Brain pericyte (primary cell): ENCODE results near the gene PHF21A.

Experiments used
- DNase-seq: peaks from one replicate; pipeline ENCODE4 v3.0.0-alpha.2; 2012; ENCODE audit warnings: low read depth, low spot score

PHF21A gene

DNA sequence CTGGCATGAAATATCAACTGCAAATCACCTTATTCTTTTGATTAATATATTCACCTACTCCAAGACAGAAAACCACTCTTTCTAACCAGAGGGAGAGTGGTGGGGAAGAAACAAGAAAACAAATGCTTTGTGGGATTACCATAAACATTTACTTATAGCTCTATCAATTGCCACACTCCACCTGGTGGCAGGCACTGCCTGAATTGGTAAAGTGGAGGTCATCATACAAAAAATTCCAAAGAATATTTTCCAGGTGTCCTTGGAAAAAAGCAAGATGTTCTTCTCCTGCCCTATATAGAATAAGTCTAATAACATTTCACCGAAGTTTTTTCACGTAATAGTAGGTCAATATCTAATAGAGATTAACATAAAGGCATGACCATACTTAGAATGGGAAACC lies 45.3 kb downstream of the PHF21A start:
- DNase-seq = no peak

DNA sequence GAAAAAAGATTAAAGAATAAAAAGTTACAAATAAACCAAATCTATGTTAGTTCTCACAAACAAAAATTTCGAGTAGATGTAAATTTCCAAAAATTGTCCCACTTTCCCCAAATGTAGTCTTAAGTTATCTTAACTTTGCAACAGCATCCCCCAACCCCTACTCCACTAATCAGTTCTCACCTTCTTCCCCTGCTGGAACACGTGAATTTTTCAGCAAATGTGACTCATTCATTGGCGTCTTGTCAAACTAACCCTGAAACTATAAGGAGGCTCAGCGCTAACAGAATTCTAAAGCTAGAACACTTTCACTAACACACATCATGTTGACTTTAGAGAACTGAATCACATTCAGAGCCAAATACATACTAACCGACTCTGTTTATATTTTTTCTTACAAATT lies 46.1 kb downstream of the PHF21A start:
- no peak for DNase-seq

DNA sequence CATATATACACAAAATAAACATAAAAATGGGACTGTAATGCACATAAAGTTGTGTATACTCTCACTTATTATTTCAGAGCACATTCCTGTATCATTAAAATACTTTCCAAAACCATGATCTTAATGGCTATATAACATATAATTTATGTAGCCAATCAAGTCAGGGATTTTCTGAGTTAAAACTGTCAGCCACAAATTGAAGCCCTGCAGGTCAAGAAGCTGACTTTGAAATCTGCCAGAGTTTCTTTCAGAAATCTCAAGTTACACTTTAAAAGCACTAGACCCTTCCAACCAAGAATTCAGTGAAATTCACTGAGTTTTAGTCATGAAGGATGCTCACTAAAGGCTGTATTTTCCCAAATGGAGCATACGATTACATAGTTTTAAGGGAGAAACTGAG lies 47.6 kb downstream of the PHF21A start:
- no peak for DNase-seq

DNA sequence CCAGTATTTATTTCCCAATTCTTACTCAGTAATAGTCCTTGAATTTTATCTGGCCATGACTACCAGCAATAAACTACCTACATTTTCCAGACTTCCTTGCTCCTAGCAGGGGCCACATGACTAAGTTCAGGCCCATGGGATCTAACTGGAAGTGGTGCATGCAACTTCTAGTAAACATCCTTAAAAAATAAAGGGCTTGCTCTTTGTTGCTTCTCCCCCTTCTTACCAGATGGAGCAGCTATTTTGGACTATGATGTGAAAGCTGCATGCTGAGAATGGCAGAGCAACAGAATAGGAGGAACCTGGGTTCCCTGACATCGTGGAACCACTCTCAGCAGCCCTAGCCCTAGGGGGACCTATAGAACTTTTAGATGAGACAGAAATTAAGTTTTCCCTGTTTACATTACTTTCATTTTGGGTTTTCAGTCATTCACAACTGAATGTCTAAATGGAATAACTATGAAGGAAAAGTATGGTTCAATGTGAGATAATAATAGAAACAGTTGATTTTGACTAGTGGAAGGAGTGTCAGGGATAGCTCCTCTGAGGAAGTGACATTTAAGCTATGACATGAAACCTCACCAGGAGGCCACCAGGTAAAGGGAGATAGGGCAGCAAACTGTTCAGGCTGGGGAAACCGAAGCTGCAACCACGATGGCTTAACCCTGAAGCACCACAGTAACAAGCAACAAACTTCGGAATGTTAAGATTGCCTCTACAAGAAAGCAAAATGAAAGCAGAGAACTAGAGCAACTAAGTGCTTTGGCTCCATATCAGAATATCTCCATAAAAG lies 48.9 kb downstream of the PHF21A start:
- DNase-seq = no peak

DNA sequence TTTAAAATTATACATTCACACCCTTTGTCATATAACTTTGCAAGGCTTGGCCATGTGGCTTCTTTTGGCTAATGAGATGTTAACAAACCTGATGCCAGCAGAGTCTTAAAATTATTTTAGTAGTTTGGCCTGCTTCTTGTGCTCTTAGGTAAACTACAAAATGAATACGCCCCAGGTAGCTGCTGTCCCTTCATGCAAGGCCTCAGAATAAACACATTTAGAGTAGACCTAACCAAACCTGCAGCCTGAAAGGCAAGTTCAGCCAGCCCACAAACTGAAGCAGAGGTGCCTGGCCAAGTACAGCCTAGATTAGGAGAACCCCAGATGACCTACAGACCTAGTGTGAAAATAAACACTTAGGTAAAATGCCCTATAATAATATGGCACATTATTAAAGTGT lies 50.2 kb downstream of the PHF21A start:
- DNase-seq = no peak

DNA sequence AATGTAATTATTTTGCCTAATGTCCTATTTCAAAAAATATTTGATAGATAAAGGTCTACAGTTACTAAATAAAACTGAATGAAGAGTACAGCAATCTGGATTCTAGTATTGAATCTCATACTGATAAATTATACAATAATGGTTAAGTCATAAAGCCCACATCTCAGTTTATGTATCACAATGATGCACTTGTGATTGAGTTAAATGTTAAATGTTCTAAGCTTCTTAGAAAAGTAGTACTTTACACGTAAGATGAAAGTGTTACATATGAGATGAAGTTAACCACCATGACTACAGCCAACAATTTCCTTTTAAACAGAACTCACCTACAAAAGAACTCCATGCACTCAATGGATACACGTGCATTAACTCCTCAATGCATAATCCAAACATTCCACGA lies 51.7 kb downstream of the PHF21A start:
- no peak for DNase-seq

DNA sequence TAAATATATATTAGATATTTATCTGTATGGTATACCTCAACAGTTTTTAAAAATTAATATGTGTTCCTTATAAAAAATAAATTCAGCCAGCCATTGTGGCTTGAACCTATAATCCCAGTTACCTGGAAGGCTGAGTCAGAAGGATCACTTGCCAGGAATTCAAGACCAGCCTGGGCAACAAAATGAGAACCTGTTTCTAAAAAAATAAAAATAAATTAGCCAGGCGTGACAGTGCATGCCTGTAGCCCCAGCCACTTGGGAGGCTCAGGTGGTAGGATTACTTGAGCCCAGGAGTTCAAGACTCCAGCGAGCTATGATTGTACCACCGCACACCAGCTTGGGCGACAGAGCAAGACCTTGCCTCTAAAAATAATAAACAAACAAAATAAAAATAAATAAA lies 54.9 kb downstream of the PHF21A start:
- no peak for DNase-seq

DNA sequence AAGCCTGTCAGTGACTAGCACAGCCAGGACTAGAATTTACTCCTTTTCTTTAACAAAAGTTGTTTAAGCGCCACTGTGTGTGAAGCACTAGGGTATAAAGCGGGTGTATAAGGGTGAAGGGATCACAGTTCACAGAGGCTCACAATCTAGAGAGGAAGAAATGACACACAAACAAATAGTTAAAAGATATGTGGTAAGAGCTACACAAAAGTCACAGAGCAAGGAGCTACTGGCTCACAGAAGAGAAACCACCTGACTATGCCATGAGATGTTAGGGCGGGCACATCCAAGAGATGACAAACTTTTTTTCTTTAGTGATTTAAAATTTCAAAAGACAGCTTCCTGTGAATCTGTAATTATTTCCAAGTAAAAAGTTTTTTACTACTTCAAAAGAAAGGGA lies 55.6 kb downstream of the PHF21A start:
- no peak for DNase-seq

DNA sequence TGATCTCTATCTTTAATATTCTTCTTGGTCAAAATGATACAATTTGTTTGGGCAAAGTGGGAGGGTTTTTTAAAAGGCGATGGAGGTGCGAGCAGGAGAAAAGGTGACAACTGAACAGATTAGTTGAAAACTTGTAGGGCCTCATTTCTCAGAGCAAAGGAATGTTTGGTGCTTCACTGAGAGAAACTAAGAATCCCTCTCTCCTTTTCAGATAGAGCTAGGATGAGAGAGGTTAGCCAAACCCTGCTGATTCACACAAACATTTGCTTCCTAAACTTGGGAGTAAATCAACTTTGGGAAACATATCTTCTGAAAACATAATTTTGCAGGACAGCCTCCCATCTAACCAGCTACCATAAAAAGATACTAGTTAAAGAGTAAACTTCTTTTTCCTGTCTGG lies 57.0 kb downstream of the PHF21A start:
- DNase-seq = no peak

DNA sequence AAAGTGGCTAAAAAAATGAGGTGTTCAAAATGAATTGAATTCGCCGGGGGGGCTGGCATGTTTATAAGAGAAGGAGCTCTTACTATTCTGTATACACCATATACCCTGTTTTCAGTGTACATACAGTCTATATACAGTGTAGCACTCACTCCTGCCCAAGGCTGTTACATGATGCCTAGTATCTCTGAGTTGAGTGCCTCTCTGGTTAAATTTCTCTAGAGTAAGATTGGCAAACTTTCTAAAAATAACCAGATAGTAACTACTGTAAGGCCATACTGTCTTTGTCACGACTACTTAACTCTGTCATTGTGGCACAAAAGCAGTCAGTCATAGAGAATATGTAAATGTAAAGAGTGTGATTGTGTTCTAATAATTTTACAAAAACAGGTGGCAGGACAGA lies 58.1 kb downstream of the PHF21A start:
- no peak for DNase-seq

DNA sequence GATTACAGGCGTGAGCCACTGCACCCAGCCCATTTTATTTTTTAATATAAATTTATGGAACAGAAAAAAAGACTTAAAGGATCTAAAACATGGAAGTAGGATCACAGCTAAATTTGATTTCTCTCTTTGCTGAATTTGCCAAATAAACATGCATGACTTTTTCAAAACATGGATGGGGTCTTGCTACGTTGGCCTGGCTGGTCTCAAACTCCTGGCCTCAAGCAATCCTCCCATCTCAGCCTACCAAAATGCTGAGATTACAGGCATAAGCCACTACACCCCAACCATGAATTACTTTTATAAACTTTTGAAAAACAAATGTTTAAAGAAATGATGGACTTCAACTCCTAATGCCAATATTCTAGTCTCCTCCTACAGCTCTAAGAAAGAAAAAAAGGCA lies 61.2 kb downstream of the PHF21A start:
- DNase-seq = no peak

DNA sequence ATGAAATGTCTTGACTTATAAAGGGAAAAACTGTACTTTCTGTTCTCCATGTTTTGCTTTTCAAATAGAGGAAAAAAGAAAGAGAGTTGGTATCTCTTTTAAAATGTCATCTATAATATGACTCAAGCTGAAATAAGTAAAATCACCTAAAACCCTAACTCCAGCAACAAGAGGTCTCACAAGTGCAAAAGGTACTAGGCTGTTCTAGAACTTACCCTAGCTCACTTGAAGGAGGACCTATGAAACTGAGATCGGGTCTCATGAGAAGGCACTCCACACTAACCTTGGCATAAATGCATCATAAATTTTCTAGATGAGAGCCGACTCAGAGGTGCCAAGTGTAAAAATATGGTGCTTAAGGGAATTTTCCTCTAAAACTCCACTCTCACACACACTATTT lies 63.8 kb downstream of the PHF21A start:
- DNase-seq = no peak

DNA sequence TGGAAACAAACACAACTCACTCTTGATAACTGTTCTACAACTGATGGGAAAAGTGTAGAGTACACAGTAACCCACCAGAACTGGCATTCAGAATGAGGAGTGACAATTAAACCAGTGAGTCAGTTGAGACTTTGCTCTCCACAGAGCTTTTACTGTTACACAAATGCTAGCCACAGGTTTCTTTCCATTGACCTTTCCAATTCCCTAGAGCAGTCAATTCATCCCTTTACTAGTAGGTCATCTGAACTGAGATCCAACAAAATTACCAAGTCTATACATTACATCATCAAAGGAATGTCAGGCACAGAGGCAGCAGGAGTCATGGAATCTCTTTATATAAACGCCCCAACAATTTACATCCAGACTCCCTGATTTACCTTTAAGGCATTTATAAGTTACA lies 65.9 kb downstream of the PHF21A start:
- no peak for DNase-seq

DNA sequence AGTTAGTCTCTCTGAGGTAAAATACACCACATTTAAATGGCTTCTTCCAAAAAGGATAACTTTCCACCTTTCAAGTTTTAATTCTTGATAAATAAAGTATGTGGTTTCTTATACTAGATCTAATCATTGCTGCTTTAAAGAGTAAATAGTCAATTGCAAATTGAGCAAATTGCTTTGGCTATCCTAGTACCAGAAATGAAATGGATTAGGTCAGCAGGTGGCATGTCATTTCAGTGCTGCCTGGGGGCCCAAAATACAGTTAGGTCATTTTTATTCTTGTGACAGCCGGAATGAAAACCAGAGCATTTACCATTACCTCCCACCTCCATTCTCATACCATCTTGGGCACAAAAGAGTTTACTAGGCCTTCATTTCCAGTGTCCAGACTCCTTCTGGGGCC lies 70.2 kb downstream of the PHF21A start:
- DNase-seq = no peak

DNA sequence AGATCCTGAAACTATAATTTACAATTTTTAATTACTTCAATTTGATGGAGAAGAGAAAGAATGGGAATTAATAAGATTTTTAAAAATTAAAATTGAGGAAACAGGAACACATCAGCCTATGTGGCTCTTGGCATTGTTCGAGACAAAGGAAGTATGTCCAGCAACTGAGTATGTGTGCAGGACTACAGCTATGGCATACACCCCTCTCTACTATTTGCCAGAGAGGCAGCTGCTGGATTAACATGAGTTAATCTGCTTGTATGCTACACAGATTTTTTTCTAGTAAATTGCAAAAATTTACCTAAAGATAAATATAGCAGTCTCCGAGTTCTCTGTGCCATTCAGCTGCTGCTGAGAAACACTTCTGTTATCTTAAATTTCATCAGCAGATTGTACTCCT lies 70.6 kb downstream of the PHF21A start:
- no peak for DNase-seq

DNA sequence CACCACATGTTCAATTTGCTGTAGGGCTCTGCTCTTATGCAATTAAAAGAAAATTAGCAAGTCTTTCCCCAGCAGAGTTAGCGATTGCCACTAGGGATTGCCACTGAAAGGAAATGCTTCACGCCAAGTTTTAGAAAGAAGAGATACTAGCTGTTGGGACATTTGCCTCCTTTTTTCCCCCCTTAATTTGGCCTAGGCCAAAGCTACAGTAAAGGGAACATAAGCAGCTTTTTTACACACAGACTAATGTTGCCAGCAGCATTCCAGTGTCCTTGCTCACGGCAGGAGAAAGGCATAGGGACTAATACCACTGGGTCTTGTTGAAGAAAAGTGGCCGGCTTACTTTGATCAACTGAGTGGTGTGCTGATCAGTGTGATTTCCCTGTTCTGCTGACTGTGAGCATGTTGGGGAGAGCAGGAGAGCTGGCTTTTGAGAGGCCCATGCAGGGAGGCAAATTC lies 71.2 kb downstream of the PHF21A start:
- DNase-seq = peak; percentile 17

DNA sequence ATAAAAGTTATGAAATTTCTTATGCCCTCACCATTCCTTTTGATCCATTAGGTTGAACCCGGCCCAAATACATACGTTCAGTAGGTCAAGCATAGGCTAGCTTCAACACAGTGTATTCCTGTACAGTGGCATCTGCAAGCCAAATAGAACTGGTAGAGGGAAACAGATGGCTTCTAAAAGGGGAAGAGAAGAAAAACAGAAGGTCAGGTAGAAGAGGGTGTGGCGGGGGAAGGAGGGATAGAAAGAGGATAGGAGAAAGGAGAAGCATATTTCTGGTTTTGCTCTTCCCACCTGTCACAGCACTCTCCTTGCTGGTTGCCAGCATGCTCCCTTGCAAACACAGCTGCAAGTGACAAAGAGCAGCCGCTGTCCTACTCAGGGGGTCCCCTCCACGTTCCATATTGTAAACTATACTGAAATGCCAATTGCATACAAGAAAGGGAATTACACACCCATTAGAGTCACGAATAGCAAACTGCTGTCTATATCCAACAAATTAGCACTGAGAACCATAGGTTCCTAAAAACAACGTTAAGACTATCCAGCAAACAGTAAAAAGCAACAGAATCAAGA lies 71.8 kb downstream of the PHF21A start:
- no peak for DNase-seq

DNA sequence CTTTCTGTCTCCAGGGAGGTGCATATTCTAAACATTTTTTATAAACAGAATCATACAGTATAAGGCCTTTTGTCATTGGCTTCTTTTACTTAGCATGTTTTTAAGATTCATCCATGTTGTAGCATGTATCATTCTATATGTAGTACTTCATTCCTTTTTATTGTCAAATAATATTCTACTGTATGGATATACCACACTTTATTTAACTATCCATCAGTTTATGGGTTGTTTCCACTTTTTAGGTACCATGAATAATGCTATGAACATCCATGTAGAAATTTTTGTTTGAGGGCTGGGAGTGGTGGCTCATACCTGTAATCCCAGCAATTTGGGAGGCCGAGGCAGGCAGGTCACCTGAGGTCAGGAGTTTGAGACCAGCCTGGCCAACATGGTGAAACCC lies 73.1 kb downstream of the PHF21A start:
- DNase-seq = no peak

DNA sequence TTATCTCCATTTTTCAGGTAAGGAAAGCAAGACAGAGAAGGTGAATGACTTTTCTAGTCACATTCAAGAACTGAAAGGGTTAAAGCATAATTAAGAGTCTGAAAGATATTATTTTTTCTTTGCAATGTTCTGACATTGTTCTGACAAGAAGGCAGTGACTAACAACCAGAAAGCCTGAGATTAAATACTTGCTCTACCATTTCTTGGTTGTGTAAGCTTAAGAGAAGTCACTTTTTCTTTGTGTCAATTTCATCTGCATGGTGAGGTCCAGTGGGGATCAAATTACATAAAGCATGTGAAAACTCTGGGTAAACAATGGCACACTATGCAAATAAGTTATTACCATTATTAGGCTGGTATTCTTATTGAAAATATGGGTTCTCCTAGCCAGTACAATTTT lies 73.7 kb downstream of the PHF21A start:
- DNase-seq = no peak

DNA sequence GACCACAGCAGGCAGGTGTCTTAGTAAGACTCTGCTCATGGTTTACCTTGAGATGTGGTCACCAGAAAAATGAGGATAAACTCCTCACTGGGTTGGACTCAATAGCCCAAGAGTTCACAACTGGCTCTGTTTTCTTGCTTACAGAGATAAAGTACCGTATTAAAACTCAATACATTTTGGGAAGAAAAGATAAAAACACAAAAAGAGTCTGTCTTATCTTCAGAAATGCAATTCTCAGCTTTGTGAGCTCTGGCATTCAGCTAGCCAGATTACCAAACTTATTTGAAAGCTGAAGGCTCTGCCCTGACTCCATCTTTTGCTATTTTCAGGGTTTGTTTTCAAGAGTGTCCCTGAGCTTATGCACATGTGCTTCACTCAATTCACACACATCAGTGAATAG lies 75.4 kb downstream of the PHF21A start:
- no peak for DNase-seq

DNA sequence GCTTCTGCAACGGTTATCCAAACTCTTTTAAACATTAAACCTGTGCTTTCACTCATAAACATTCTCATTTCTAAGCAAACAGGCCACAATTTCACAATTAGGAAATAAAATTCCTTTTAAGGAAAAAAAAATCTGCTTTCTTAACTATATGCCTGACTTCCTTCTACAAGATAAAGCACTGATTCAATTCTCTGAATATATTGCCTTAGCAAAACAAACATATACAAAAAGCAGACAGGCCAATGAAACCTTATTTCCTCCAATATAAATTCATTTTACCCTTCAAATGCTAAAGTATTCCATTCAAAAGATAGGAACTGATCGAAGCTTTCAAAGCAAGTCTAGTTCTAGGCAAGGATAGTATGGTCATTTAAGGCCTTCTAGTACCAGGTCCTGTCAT lies 76.7 kb downstream of the PHF21A start:
- no peak for DNase-seq

DNA sequence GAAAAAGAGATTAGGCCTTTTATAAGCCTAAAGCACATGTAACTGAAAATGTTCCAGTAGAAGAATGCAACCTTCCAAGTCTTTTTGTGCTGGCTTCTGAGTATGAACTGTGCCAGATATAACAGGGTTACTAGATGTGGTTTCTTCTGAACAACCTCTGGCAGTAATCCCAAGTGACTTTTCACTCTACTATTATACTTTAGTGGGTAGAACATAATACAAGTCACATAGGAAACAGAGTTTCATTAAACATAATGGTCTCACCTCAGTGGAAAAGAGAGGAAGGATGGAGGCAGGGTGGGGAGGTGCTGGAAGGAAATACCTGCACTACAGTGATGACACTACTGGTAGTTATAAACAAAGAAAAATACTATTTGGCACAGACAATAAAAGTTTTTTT lies 81.3 kb downstream of the PHF21A start:
- DNase-seq = no peak

DNA sequence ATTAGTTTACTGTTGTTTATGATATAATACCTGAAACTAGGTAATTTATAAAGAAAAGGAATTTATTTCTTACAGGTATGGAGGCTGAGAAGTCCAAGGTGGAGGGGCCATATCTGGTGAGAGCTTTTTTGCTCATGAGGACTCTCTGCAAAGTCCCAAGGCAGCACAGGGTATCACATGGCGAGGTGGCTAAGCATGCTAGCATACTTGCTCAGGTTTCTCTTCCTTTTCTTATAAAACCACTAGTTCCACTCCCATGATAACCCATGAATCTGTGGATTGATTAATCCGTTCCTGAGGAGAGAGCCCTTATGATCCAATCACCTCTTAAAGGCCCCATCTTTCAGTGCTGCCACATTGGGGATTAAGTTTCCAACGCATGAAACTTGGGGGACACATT lies 82.7 kb downstream of the PHF21A start:
- no peak for DNase-seq

DNA sequence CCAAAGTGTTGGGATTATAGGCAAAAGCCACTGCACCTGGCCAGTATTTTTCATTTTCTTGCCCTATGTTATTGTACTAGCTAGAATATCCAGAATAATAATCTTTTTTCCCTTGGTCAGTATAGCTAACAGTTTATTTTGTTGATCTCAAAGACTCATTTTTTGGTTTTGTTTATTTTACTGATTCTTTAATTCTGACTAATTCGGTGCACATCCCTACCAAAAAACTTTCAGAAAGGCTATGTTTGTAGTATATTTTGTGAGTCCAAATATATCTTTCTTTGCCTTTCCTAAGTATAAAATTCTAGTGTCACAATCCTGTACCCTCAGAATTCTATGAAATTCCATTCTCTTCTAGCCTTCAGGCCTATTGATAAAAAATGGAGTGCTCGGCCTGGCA lies 84.3 kb downstream of the PHF21A start:
- DNase-seq = no peak
